Measurements from ENCODE around the gene EVC2.

DNA sequence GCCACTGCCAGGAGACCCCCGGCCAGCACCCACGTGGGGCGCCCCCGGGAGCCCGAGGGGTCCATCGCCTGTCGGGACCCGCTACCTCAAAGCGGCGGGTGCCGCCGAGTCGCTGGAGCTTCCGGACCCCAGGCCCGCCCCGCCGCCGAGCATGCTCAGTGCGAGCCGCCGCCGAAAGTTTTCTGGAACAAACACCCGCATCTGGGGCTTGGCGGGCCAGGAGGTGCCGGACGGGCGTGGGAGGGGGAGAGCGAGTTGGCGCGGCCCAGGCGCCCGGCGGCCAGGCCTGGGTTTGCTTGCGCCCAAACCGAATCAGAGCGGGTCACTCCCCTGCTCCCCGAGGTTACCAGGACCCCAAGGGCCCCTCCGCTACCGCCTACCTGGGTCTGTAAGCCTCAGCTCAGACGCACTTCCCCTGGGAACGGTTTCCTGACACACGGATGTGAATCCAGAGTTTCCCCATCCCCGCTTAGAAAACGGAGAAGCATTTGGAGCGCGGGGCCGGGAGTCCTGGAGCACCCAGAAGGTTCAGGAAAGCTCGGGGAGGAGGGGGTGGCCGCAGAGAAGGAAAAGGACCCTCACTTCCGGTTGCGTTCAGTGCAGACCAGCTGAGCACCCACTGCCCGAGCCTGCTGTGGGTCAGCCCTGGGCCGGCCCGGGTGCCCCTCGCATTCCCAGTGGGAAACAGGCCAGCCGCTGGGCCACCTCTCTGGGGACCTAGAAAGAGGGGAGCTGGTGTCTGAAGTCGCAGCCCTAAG, at the start of gene EVC2:
- TF ChIP-seq, protein P1, sequence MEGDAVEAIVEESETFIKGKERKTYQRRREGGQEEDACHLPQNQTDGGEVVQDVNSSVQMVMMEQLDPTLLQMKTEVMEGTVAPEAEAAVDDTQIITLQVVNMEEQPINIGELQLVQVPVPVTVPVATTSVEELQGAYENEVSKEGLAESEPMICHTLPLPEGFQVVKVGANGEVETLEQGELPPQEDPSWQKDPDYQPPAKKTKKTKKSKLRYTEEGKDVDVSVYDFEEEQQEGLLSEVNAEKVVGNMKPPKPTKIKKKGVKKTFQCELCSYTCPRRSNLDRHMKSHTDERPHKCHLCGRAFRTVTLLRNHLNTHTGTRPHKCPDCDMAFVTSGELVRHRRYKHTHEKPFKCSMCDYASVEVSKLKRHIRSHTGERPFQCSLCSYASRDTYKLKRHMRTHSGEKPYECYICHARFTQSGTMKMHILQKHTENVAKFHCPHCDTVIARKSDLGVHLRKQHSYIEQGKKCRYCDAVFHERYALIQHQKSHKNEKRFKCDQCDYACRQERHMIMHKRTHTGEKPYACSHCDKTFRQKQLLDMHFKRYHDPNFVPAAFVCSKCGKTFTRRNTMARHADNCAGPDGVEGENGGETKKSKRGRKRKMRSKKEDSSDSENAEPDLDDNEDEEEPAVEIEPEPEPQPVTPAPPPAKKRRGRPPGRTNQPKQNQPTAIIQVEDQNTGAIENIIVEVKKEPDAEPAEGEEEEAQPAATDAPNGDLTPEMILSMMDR (IDR thresholded peaks at IDR 0.05; ENCODE audit: insufficient read depth, low read length), result no peak
- TF ChIP-seq, protein P2, sequence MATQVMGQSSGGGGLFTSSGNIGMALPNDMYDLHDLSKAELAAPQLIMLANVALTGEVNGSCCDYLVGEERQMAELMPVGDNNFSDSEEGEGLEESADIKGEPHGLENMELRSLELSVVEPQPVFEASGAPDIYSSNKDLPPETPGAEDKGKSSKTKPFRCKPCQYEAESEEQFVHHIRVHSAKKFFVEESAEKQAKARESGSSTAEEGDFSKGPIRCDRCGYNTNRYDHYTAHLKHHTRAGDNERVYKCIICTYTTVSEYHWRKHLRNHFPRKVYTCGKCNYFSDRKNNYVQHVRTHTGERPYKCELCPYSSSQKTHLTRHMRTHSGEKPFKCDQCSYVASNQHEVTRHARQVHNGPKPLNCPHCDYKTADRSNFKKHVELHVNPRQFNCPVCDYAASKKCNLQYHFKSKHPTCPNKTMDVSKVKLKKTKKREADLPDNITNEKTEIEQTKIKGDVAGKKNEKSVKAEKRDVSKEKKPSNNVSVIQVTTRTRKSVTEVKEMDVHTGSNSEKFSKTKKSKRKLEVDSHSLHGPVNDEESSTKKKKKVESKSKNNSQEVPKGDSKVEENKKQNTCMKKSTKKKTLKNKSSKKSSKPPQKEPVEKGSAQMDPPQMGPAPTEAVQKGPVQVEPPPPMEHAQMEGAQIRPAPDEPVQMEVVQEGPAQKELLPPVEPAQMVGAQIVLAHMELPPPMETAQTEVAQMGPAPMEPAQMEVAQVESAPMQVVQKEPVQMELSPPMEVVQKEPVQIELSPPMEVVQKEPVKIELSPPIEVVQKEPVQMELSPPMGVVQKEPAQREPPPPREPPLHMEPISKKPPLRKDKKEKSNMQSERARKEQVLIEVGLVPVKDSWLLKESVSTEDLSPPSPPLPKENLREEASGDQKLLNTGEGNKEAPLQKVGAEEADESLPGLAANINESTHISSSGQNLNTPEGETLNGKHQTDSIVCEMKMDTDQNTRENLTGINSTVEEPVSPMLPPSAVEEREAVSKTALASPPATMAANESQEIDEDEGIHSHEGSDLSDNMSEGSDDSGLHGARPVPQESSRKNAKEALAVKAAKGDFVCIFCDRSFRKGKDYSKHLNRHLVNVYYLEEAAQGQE (IDR thresholded peaks at IDR 0.05; ENCODE audit: insufficient replicate concordance, low read depth), result no peak
- TF ChIP-seq POLR2AphosphoS5 (IDR thresholded peaks at IDR 0.05; ENCODE audit: low read depth) (no peak), SPI1 (IDR thresholded peaks at IDR 0.05; ENCODE audit: borderline replicate concordance, low read depth) (no peak)

Data from HL-60 (cell line).